Stimulated activated CD8-positive, alpha-beta memory T cell treated with anti-CD3 and anti-CD28 coated beads, Interleukin-15, amount 100 ng/mL, for 1 hour (primary cell): ENCODE data around the gene OSER1.
"Not testable (repeated sequence)": the region's sequence is repeated elsewhere in the genome, so short reads cannot be mapped to it uniquely, and the experiment has no call there.

ENCODE experiments used
- DNase-seq: peaks from one replicate; pipeline ENCODE4 v3.0.0-alpha.2; 2020; ENCODE audit warnings: low read depth

OSER1 gene

DNA sequence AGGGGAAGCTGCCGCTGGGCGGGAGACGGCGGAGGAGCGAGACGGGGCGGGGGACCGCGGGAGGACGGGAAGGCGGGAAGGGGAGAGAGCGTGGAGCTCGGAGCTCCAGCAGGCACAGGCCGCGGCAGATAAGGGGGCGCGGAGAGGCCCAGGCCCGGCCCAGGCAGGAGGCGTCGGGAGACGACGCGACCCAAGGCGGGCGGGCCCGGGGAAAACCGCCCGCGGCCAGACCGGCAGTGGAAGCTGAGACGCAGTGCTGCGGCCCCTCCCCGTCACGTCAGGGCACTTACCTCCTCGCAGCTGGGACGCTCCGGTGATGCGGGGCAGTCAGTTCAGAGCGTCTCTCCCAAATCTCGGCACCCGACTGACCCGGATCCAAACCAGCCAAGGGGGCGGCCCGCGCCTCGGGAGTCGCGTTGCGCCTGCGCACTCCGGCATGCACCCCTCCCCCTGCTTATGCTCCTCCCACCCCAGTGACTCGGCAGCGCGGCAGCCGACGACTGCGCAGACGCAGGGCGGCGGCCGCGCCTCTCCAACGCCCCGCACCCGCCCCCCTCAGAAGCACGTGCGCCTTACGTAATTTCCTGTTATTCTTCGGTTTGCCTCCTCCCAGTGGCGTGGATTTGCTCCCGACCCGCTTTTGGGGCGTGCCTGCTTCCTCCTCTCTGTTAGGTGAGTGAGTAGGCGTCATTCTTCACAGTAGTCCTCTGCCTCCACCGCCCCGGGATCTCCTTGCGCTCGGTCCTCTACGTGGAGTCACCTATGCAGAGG, at the start of gene OSER1:
Gene OSER1 (minus strand): TSS at position 366 of the 771 bp plus-strand sequence. CDS start 3,814 bp downstream, outside the sequence.
- peak; percentile 95 for DNase-seq

DNA sequence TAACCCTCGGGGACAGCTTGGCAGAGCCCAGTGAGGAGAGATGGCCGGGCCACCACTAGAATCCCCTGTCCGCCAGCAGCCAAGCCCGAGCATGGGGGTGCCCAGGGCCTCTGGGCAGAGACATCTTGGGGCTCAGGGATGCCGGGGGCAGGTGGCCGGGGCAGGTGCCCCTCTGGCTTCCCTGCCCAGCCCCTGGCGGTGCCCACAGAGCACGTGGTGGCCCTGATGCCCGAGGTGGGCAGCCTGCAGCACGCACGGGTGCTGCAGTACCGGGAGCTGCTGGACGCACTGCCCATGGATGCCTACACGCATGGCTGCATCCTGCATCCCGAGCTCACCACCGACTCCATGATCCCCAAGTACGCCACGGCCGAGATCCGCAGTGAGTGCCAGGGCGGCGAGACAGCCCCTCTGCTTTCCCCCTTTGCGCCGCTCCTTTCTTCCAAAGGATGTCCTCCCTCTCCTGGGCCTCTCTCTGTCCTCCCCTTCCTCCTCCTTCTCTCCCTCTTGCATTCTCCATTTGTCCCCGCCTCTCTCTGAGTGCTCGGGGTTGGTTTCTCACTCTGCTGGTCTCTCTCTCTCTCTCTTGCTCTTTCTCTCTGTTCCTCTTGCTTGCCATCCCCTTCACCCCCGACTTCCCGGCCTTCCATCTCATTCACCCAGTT, 47.8 kb upstream of the OSER1 start:
- no peak for DNase-seq

DNA sequence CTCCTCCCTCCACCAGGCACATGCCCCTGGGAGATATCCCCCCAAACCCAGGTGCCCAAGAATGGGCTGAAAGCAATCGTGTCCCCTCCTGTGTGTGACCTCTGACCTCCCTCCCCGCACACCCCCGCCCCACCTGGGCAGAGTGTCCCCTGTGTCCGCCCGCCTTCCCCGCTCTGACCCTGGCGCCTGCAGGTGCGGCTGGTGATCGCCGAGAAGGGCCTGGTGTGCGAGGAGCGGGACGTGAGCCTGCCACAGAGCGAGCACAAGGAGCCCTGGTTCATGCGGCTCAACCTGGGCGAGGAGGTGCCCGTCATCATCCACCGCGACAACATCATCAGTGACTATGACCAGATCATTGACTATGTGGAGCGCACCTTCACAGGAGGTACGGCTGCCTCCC, 46.4 kb upstream of the OSER1 start:
- DNase-seq = no peak

DNA sequence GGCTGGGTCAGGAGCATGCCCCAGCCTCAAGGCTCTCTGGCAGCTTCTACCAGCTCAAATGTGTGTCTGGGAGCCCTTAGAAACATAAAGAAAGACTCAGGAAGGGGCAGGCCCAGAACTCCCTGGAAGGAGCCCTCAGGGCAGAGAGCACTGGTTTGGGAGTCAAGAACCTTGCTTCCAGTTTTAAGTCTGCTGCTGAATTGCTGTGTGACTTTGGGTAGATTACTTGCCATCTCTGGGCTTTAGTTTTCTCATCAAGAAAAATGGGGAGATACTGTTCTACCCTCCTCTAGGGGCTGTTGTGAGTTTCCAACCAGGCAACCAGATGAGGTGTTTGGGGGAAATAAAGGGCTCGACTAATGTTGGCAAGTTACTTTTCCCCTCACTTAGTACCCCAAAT, 45.4 kb upstream of the OSER1 start:
- no peak for DNase-seq

DNA sequence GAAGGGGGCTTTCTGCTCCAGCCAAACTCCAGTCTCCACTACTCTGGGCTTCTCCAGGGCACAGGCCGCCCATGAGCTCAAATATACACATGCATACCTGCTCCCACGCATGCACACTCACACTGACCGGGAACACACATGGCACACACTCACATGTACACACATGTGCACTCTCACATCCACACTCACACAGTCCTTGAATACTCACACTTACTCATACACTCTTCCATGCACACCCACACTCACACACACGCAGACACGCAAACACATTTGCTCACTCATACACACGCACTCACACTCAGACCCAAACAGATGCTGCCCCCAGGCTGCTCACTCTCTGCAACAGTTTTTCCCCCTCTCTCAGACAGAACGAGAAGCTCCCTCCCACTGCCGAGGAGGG, 43.5 kb upstream of the OSER1 start:
- DNase-seq = no peak

DNA sequence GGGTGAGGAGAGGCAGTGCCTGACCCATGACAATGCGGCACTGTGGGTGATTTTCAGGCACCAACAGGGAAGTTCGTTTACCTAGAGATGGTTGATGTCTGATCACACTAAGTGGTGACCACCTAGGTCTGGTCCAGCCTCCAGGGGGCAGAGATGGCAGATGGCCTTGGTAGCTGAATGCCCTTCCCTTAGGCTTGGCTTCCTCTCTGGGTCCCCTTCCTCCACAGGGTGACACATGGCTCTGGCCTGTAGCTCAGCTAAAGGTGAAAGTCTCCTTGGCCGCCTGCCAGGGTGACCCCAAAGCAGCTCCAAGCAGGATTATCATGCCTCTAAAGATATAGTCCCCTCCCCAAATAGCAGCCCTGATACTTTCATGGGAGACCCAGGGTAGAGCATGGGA, 43.0 kb upstream of the OSER1 start:
- no peak for DNase-seq

DNA sequence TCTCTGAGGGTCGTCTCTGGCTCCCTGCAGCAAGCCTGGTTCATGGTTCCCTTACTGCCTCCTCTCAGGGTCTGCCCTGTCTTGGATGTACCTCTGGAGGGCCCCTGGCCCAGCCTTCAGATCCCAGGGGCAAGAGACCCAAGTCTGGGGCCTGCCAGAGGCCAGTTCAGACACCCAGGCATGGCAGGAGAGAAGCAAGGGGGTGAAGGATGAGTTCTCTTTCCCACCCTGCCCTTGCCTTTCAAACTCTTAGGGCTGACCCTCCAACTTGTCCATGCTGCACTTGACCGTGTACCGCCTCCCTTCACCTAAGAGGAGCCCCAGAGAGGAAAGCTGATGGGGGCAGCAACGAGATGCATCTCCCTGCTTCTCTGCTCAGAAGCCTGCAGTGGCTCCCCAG, 40.7 kb upstream of the OSER1 start:
- DNase-seq = no peak

DNA sequence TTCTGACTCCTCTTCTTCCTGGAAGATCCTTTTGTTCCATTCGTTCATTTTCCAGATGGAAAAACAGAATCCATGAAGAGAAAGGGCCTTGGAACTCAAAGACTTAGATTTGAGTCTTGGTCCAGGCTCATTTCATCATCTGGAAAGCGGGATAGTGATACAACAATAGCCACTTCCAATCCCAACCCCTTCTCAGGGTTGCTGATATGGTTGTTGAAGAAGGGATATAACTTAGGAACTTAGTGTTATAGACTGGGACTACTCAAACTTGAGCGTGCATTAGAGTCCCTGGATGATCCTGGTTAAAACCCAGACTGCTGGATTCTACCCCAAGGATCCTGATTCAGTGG, 37.8 kb upstream of the OSER1 start:
- DNase-seq = no peak

DNA sequence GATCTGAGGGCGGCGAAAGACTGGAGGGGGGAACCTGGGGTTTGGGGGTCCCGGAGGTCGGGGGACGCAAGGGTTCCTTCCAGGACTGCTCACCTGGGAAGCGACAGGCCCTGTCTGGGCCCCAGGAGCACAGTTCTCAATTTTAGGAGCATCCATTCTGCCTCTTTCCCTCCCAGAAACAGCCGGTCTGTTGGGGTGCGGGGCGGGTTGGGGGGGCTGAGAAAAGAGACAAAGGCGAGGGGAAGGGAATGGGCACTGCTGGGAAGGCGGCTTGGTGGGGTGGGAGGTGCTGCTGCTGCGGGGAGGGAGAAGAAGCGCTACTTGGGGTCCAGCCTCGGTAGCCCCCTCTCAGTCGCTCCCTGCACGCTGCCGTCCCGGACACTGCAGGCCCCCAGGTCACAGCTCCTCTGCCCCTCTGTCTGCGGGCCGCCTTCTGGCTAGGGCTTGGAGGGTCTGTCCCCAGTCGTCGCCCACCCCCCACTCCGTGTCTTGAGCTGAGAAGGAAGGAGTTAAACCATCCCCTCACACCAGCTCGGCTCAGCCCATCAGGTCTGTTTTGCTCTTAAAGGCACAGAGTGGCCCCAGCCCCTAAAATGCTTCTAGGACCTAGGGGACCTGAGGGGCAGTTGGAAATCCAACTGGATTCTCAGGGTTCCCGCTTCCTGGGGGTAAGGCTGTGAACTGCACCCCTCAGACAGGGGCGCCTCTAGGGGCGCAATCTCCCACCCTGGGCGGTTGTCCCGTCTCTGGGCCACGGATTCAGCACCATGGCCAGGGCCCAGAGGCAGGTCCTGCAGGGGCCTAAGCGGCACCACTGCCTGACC, 37.2 kb upstream of the OSER1 start:
- no peak for DNase-seq

DNA sequence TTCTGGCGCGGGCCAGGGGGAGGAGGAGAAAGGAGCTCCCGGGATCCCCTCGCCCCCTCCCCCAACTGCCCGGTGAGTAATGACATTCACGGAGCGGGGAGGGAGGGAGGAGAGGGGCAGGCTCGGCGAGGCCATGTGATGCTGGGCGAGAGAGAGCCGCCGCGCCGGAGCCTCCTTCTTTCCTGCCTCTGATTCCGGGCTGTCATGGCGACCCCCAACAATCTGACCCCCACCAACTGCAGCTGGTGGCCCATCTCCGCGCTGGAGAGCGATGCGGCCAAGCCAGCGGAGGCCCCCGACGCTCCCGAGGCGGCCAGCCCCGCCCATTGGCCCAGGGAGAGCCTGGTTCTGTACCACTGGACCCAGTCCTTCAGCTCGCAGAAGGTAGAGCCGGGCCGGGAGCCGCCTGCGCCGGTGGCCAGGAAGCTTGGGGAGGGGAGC, 36.6 kb upstream of the OSER1 start, which contains the start of gene GDAP1L1:
Gene GDAP1L1 (plus strand): TSS at position 178 of the 441 bp plus-strand sequence. CDS start 27 bp downstream, at position 205.
- no peak for DNase-seq

DNA sequence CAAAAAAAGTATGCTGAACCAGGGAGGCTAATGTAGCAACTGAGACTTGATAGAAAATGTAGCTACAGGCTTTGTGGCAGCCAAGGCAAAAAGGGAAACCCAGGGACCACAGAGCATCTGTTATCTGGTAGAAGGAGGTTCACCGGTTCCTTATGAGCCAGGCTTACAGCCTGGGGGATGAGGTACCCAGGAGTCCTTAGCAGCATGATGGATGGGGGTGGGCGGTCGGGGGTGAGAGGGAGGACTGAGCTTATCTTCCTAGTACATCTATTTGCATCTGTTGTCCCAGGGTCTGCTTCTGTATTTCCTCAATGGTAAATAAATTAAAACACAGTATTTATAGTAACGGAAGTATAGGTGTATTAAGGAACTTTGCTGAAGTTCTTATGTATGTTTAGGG, 35.4 kb upstream of the OSER1 start:
- DNase-seq = no peak

DNA sequence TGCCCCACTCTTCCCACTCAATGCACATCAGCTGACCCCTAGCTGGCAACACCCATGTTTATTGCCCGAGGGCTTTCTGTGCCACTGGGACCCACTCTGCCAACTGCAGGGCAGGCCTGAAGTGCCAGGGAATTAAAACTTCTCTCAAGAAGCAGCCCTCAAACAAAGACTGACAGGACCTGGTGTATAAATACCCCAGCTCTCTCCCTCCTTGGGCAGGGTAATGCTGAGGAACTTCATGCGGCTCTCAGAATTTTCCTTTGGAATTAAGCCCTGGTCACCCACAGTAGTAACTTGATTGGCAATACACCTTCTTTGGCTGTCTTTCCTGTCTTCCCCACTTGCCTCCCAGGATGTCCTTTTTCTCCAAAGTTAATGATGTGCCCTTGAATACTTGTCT, 31.2 kb upstream of the OSER1 start:
- no peak for DNase-seq

DNA sequence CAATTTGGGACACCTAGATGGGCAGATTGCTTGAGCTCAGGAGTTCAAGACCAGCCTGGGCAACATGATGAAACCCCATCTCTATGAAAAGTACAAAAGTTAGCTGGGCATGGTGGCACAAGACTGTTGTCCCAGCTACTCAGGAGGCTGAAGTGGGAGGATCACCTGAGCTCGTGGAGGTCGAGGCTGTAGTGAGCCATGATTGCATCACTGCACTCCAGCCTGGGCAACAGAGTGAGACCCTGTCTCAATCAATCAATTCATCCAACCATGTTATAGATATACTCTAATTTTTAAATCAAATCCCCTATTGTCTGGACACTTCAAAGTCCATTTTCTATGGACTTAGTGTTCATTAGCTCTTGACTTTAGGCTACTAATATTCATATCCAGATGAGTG, 26.3 kb upstream of the OSER1 start:
- not testable (repeated sequence) for DNase-seq

DNA sequence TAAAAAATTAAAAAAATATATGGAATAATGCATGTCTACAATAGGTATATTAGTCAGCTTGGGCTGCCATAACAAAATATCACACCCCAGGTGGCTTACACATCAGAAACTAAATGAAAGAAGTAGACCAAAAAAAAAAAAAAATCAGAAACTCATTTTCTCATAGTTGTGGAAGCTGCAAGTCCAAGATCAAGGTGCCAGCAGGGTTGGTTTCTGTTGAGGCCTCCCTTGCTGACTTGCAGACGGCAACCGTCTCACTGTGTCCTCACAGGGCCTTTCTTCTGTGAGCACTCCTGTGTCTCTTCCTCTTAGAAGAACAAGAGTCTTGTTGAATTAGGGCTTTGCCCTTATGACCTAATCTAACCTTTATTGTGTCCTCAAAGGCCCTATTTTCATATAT, 25.1 kb upstream of the OSER1 start:
- no peak for DNase-seq

DNA sequence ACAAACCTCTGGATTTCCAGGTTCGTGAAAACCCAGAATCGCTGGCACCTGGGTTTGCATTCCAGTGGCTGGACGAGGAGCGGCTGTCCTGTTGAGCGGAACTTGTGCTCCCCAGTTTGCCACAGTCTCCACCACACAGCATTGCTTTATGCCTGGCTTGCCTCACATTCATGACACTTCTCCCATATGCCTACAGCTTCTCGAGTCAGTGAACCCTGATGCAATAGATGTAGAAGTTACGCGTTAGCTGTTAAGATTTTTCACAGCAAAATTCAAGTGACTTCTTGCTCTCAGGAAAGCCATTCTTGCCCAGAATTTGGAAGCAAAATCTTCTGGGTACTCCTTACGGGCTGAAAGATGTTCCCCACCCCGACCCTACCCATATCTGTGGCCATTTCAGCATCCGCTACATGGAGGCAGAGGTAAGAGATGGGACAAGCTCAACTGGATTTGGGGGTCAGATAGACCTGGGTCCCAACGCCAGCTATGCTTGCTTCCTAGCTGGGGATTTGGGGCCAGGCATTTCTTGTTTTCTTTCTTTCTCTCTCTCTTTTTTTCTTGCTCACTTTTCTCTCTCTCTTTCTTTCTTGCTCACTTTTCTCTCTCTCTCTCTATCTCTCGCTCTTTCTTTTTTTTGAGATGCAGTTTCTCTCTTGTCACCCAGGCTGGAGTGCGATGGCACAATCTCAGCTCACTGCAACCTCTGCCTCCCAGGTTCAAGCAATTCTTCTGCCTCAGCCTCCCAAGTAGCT, 24.2 kb upstream of the OSER1 start:
- no peak for DNase-seq

DNA sequence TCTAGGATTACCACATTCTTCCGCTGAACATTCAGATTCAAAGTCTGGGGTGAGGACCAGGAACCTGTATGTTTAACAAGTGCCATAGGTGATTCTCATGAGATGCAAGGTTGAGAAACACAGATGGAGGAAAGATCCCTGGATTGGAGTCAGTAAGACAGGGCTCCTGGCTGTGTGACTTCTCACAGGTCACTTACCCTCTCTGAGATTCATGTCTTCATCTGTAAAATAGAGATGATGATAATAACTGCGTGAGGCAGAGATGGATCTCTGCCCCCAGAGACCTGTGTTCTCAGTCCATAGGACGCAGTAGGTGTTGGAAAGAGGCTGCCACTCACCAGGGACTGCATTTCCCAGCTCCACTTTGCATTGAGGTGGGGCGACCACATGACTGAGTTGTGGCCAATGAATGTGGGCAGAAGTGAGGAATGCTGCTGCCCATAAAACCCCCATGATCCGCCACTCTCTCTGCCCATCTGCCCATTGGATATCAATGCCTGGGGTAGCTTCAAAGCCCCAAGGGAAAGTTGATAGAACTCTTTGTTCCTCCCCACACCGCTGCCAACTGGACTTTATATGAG, 23.0 kb upstream of the OSER1 start:
- no peak for DNase-seq

DNA sequence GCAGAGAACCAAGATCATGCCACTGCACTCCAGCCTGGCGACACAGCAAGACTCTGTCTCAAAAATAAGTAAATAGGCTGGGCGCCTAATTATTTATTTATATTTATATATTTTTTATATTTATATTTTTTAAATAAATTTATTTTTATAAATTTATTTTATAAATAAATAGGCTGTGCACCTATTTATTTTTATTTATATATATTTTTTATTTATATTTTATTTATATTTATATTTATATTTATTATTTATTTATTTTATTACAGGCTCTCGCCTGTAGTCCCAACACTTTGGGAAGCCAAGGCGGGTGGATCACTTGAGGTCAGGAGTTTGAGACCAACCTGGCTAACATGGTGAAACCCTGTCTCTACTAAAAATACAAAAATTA, 21.9 kb upstream of the OSER1 start:
- not testable (repeated sequence) for DNase-seq

DNA sequence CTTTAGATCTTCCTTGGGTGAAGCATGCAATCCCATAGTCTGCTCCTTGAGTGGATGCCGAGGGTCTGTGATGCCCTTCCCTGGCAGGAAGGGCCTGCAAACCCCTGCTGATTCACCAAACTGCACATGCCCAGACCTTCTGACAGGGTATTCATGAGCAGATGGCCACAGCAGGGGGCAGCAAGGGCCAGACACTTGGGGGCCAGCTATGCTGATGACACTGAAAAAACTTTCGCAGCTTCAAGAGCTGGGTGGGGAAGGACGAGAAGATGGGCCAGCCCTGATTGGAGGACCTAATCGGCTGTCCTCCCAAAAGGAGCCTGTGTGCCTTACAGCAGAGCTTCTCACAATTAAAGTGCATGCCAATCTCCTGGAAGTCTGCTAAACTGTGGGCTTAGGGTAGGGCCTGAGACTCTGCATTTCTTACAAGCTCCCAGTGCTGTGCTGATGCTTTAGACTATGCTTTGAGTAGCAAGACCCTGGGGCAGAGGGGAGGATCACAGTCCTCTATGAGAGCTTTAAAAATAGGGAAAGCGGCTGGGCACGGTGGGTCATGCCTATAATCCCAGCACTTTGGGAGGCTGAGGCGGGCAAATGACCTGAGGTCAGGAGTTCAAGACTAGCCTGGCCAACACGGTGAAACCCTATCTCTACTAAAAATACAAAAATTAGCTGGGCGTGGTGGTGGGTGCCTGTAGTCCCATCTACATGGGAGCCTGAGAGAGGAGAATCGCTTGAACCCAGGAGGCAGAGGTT, 21.3 kb upstream of the OSER1 start:
- DNase-seq = no peak

DNA sequence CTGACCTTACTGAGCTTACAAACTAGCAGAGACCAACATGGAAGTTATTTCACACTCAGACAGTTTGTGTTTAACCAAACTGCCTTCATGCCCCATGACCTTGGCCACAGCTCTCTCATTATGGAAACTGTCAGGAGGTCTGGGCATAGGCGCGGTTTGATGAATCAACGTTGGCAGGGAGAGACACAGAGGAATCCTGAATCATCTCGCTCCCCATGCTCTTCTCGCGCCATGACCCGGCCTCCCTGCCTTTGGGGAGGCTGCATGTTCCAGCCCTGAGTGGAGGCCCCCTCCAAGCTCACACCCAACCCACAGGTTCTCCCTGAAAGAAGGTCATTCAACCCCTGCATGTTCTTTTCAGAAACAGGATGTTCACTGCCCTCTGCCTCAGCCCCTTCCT, 20.6 kb upstream of the OSER1 start:
- DNase-seq = no peak

DNA sequence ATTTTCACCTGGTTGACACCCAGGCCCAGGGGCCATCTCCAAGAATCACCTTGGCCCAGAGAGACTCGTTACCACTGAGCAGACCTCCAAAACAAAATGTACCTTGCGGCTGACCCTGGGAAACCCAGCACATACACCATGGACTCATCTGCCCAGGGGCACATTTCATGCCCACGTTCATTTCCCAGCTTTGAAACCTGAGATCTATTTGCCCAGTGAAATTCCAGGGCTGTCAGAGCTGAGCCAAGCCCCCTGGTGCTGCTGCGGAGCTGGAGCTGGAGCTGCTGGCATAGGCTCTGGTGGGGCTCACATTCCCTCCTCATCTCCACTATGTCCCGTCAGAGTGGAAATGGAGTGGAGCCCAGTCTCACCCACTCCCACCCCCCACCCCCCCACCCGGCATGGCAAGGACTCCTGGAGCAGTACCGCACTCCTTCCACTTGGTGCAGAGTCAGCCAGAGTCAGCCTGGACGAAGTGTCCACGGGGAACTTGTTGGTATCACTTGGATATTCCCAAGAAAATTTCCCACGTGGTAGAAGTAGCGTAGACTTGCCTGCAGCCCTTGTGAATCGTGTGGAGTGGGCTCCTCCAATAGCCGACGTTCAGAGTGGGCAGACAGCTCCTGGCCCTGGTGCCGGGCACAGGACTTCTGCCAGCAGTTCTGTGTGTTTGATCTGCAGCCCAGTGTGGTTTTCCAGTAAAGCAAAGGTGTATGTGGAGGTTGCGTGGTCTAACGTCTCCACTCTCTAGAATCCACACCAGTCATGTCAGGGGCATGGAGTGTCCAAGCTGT, 18.1 kb upstream of the OSER1 start:
- no peak for DNase-seq
